GM04504 (cell line): ENCODE results near the gene CCDC28B.

Source experiments
- DNase-seq: peaks from one replicate; pipeline ENCODE4 v3.0.0-alpha.2; 2012; ENCODE audit warnings: low read depth

Gene CCDC28B

DNA sequence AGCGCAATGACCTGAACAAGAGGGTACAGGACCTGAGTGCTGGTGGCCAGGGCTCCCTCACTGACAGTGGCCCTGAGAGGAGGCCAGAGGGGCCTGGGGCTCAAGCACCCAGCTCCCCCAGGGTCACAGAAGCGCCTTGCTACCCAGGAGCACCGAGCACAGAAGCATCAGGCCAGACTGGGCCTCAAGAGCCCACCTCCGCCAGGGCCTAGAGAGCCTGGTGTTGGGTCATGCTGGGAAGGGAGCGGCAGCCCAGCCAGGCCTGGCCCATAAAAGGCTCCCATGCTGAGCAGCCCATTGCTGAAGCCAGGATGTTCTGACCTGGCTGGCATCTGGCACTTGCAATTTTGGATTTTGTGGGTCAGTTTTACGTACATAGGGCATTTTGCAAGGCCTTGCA lies 5.4 kb upstream of the CCDC28B start:
- DNase-seq = no peak

DNA sequence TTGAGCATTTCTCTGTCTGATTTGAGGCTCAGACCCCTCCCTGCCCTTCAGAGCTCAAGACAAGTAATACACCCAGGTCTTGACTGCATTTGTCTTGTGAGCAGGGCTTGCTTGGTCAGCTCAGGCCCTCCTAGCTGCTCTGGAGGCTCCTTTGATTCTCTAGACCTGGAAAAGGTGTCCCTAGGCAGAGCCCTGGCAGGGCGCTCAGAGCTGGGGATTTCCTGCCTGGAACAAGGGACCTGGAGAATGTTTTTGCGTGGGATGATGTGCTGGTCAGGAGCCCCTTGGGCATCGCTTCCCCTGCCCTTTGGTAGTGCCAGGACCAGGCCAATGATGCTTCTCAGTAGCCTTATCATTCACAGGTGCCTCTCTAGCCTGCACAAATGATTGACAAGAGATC lies 4.9 kb upstream of the CCDC28B start:
- DNase-seq = no peak

DNA sequence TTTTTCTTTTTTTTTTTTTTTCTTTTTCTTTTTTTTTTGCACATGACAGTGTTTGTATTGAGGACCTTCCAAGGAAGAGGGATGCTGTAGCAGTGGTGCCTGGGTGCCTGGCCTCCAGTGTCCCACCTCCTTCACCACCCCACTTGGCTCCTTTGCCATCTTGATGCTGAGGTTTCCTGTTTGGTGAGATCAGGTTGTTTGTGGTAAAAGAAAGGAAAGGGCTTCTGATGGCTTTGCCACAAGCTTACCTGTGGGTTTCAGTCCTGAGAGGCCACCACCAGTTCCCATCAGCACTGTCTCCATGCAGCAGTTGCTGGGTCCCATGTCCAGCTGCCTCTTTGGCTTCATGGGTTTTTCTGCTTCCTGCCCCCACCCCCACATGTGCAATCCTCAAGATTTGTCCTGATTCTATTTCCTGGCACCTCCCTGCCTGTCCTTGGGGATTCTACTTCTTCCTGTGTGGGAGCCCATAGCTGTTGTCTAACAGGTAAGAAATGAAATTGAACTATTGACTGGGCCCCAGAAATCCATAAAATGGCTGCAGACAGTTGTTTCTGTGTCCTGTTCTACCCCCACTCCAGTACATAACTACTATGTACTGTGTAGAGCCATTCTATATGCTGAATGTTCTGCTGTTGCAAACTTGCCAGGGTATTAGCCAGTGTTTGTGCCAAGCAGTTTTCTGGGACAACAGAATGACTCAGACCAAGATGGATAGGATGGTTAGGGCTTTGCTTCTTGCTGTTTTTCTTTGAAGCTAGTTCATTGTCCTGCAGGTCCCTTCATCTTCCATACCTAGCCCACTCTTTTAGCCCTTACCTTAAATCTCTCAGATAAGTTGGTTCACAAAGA lies 4.2 kb upstream of the CCDC28B start:
- no peak for DNase-seq

DNA sequence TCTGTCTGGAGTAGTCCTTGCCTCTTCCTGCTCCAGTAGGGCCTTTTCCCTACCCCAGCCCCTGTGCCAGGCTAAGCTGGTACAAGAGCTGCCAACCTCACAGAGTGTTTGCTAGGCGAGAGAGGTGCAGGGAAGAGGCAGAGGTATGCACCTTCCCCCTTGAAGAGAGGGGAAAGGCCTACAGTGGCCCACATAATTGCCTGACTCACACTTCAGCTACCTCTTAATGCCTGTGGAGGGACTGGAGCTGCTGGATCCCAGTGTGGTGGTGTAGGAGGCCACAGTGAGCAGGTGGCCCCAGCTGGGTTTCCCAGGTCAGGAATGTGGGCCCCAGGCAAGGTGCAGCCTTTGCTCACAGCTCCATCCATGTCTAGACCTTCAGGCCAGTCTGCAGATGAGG lies 3.3 kb upstream of the CCDC28B start:
- DNase-seq = no peak

DNA sequence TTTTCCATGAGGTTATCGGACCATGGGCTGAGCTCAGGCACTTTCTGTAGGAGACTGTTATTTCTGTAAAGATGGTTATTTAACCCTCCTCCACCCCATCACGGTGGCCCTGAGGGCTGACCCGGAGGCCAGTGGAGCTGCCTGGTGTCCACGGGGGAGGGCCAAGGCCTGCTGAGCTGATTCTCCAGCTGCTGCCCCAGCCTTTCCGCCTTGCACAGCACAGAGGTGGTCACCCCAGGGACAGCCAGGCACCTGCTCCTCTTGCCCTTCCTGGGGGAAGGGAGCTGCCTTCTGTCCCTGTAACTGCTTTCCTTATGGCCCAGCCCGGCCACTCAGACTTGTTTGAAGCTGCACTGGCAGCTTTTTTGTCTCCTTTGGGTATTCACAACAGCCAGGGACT lies 2.6 kb upstream of the CCDC28B start:
- DNase-seq = no peak

DNA sequence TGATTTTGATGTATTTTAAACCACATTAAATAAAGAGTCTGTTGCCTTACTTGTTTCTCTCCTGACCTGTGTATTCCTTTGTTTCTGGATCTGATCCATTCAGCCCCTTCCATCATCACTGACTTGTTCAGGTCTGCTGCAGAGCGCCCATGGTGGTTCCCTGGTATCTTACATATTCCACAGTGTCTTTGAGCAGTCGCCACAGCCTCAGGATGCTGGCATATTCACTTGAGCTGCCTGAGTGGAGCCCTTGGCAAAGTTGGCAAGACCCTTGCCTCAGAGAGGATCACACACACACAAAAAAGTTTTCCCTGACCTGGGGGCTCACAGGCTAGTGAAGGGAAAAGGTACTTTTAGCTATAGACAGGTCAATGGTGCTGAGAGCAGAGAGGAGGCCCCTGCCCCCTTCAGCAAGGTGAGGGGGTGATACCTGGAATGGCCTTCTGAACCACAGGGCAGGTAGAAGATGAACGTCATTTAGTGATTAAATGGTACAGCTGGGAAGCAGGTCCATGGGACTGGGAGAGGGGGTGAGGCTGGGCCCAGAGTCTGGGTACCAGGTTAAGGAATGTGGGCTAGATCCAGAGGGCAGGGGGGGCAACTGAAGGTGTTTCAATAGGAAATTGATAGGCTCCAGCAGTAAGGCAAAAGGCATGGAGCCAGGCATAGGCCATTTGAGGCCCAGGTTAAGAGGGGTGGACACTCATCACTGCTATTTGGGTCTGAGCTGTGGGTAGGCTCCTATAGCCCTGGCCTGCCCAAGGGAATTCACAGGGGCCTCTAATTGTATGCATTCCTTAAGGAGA lies 2.0 kb upstream of the CCDC28B start:
- DNase-seq = no peak

DNA sequence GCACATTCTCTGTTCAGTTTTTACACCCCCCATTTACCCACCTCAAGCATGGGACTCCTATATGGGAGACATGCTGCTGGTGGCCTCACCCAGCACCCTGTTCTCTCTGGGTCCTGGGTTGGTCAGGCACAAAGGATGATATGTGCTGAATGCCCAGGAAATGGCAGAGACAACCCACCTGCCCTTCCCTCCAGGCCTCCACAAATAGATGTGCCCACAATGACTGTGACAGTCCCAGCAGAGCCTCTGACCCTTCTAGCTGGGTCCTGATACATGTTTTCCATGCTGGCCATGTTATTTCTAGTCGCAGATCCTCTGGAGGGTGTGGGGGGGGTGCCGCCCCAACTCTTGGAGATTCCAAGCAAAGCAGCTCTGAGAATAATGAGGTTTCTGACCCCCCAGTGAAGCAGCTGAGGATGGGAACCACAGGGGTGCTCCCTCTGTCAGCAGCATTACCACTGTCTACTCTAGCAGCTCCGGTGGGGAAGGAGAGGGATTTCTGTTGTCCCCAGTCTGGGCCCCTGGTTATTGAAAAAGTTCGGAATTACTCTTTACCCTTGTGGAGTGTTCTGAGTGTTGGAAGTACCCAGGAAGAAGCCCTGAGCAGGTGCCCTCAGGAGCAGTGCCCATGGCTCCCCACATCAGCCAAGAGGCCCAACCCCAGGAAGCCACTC lies 1.2 kb upstream of the CCDC28B start:
- DNase-seq = no peak

DNA sequence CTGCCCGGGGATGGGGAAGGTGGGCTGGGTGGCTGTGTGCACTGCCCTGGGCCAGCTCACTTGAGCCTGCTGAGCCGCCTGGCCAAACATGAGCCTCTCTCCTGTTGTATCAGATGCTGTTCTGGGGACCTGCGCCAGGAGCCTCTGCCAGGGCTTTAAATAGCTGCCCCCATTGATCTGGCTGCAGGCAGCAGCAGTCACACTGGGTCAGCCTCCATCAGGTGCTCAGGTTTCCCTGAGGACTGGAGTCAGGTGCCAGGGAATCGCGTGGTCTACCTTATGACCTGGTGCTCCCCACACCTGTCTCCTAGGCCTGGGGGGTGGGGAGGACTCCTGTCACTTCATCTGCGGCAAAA lies 700 bp upstream of the CCDC28B start:
- no peak for DNase-seq

DNA sequence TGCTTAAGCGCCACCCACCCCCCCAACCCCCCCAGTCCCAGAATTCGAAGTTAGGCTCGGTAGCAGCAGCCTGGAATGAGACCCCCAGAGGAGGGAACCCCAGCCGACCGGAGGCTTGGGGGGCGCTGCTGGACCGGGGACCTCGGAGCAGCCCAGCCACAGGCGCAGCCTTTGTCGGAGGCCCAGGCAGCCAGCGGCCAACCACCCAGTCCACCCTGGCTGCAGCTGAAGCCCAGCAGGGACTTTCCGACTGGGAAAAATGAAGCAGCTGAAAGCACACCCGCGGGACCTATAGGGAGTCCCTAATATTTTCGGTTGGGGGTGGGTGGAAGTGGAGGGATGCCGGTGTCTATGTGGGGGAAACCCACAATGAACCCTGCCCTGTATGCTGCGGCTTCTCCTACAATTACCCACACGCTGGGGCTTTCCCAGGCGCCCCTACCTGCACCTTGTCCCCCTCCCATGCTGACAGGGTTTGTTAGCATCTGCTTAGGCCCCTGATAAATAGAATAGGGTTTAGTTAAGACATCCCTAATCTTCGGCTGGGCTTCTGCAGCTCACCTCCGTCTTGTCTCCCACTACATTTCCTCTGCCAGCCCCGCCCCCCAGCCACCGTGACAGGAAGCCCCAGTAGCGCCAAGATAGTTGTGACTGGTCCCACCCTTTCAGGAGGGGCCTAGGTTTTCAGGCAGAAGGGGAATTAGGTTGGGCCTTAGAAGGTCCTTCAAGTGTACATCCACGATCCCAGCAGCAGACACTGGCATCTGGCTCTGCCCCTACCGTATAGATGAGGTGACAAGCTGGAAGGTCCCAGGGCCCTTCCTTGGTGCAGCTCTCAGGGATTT lies 838 bp downstream of the CCDC28B start:
- DNase-seq = no peak

DNA sequence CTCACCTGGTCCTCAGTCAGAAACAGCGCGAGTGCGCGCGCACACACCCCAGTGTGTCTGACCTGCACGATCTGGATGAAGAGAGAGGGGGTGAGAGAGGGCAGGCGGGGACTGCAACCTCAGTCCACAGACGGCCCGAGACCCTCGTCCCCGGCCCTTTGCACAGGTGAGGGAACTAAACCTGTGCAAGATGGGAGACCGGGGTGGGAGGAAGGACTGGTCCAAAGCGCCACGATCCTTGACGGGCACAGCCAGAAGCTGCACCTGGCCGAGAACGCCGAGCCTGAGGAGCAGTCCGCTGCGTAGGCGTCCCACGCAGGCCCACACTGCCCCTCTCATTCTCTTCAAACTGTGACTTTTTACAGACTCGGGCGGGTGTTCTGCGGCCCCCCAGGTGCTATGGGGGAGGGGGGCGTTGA lies 4.6 kb downstream of the CCDC28B start:
- DNase-seq = no peak

DNA sequence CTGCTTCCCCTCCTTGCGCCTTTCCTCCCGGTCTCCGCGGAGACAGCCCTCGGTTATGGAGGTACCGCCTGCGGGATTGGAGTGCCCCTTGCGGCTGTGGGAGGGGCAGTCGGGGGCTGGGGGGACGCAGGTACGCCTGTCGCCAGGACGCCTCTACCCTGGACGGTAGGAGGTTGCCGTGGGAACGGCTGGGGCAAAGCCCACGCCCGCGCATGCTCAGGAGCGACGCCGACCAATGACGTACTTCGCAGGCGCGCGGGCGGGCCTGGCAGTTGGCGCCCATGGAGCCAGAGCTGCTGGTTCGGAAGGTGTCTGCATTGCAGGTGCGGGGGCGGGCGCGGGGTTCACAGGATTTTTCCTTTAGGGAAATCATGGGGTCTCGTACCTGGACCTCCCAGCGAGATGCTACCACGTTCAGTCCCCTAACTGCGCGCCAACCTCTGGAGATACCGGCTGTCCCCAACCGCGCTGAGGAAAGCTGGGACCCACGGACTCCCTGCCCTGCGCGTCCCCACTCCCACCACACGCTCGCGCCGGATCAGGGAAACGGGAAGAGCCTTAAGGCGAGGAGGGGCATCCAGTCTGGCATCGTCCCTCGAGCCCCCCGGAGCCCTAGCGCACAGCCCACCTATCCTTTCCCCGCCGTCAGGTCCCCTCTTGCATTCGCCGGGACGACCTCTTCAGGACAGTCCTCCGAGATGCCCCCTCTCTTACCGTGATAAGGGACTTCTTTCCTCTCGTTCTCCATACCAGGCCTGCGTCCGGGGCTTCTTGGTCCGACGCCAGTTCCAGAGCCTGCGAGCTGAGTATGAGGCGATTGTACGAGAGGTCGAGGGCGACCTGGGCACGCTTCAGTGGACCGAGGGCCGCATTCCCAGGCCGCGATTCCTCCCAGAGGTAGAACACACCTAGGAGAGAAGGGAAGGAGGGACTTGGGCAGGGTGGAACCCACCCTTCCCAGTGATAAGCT lies 5.3 kb downstream of the CCDC28B start, which contains the start of gene IQCC:
TSS of gene IQCC (plus strand) at position 271 of the 970 bp plus-strand sequence. CDS start at position 282, 11 bp downstream.
- peak; percentile 56 for DNase-seq

DNA sequence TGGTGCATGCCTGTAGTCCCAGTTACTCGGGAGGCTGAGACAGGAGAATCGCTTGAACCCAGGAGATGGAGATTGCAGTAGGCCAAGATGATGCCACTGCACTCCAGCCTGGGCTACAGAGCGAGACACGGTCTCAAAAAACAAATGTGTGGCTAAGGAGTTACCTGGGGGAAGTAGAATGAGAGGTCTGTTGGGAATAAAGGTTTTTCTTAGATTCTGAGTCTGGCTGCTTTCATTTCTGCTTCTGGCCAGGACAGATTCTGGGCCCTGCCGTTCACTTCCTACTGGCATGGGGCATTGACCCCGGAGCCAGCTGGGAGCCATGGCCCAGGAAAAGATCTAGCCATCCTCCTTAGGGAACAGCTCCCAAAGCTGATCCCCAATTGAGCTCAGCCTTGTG lies 8.1 kb downstream of the CCDC28B start:
- DNase-seq = no peak

DNA sequence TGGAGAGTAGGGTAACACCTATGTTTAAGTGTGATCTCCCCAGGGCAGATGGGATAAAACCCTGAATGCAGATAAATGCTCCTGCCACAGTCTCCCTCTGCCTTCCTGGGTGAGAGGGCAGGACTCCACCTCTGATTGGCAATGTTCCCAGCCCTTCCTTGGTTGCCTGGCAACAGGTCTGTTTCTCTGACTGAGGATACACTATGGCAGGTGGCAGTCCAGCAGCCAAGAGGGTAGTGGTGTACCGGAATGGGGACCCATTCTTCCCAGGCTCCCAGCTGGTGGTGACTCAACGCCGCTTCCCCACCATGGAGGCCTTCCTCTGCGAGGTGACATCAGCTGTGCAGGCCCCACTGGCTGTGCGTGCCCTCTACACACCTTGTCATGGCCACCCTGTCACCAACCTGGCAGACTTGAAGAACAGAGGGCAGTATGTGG lies 8.5 kb downstream of the CCDC28B start, which contains the start of gene DCDC2B:
TSS of gene DCDC2B (plus strand) at position 199 of the 438 bp plus-strand sequence. CDS start at position 204, 5 bp downstream.
- DNase-seq = no peak

DNA sequence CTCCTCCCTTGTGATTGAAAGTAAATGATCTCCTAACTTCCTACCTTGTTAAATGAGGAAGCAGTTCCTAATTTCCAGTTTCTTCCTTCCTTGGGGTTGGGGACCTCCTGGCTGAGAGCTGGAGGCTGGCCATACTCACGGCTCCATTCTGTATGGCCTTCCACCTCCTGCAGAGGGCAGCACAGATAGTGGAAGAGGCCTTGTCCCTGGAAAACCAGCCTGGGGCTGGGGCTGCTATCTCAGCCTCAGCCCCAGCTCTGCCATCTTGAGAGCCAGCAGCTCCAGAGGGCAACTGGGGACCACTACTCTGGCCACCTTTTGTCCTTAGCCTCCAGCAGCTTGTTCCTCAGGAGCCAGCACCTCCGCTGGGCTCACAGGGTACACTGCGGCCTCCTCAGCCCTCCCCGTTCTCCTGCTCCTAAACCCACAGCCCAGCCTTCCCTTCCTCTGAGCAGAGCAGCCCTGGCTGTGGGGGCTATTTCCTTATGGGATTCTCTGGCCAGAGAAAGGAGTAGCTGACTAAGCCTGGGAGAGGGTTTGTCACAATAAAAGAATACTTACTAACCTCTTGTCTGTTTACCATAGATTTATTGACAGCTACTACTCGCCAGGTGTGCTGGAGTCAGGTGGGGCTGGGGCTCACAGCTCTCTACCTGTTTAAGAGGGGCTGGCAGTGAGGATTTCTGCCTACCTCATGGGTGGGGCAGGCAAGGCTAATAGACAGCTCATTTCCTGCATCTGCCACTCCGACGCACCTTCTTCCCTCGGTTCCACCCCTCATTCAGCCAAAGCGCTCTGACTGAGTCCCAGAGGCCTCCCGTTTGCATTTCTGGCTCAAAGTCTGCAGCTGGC lies 15.5 kb downstream of the CCDC28B start:
- no peak for DNase-seq

DNA sequence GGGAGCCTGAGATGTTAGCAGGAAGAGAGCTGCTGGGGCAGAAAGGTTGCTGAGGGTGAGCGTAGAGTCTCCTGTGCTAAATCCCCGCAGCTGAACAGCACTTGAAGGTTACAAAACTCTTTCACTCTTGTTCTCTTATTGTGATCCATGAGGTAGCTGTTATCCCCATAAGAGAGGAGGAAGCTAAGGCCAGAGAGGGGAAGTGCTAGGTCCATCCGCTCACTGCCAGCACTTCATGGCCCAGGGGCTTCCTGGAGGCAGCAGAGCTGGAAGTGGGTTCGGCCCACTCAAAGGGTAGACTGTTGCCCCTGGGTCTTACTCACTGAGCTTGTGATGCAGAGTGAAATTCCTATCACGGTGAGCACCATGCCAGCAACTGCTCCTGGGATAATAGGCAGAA lies 16.2 kb downstream of the CCDC28B start:
- DNase-seq = no peak

DNA sequence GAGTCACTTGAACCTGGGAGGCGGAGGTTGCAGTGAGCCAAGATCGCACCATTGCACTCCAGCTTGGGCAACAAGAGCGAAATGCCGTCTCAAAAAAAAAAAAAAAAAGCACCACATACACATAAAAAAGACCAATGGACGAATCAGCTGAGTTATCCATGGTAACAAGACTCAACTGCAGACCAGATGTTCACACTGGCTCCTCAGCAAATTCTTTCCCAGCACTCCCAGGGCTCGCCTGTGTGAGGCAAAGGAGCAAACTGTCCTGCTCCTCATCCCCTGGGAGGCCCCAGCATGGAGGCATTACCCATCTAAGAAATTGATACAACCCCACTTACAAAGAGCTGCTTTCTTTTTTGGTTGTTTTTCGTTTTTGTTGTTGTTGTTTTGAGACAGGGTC lies 18.6 kb downstream of the CCDC28B start:
- peak; percentile 75 for DNase-seq

DNA sequence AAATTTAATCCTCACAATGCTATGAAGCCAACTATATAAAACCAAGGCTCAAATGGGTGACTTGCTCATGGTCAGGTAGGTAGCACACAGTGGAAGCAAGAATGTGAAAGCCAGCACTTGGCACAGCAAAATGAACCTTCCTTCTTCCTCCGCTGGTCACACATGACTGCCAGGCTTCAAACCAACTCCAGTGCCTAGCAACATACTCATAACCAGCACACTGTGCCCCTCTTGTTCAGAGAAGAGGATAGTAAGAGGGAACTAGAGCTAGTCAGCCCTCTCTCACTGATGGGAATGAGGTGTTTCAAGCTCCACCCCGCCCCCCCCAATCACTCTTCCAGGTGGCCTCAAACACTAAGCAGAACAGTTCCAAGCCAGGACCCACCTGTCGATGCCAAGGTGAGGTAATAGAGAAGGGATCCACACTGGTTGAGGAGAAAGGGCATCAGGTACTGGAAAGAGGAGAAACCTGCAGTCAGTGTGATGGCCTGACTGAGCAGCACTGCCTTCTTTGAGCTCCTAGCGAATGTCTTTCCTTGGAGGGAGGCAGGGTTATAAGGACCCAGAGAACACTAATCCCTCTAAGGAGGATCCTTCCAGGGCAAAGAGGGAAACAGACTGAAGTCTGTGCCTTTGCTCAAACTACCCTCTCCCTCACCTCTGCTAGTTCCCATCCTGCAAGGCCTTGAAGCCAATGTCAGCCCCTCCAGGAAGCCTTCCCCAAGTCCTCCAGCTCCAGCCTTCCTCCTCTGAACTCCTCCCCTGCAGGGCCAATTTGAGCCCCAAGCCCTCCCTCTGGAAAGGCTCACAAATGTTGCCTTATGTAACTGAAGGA lies 20.6 kb downstream of the CCDC28B start:
- DNase-seq = no peak

DNA sequence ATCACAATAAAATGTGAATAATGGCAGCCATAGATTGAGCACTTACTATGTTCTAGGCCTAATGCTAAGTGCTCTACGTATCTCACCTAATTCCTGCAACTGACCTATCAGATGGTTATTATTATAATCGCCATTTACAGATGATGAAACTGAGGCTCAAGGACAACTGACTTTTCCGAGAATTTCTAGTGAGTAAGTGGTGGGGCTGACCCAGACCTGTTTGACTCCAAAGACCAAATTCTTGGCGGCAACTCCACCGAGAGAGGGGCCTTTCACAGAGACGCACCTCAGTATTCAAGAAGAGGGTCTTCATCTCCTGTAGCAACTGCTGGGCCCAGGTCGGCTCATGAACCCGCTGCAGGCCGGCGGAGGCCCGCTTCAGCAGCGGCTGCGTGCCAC lies 21.2 kb downstream of the CCDC28B start:
- DNase-seq = no peak
